CD14-positive monocyte (primary cell): Measurements from ENCODE around the gene TOR1B. TPM values are rescaled to one million over a fixed set of nuclear protein-coding genes. Genes with fewer than 3 reads are reported as not detected.

Source experiments
- DNase-seq, 3 donors: peaks; one replicate each; pipeline ENCODE4 v3.0.0-alpha.2; 2011 to 2022
- H2AFZ ChIP-seq: 2 replicates; pipeline ENCODE4 v1.6.0; 2012; ENCODE audit warnings: mild to moderate bottlenecking, low read depth, low read length, inconsistent platforms; ENCODE audit not compliant: insufficient read depth, poor library complexity, severe bottlenecking
- H3K27ac ChIP-seq, 2 donors: 1 replicate in 1 of 2; 2 replicates in 1 of 2; pipeline ENCODE4 v1.5.1; 2012 to 2013; ENCODE audit warnings: low read length in 2 of 2, control low read depth in 1 of 2, inconsistent platforms in 1 of 2, low read depth in 1 of 2, mild to moderate bottlenecking in 1 of 2
- H3K27me3 ChIP-seq, 2 donors: one replicate each; pipeline versions ENCODE4 v1.6.0 to v1.6.1; 2011 to 2013; ENCODE audit warnings: low read length in 2 of 2; ENCODE audit not compliant: control insufficient read depth in 2 of 2, insufficient read depth in 2 of 2
- H3K36me3 ChIP-seq, 2 donors: replicated peaks in 1 of 2; 1 replicate in 1 of 2; 2 replicates in 1 of 2; pipeline versions ENCODE4 v1.5.1 to v1.6.1; 2012 to 2013; ENCODE audit warnings: low read length in 2 of 2, control low read depth in 1 of 2, inconsistent platforms in 1 of 2, mild to moderate bottlenecking in 1 of 2; ENCODE audit not compliant: insufficient read depth in 2 of 2, control insufficient read depth in 1 of 2
- H3K4me1 ChIP-seq, 2 donors: 1 replicate in 1 of 2; 2 replicates in 1 of 2; pipeline versions ENCODE4 v1.5.1 to v1.6.1; 2012 to 2013; ENCODE audit warnings: low read length in 2 of 2, control low read depth in 1 of 2, inconsistent platforms in 1 of 2, mild to moderate bottlenecking in 1 of 2, moderate library complexity in 1 of 2; ENCODE audit not compliant: insufficient read depth in 2 of 2, control insufficient read depth in 1 of 2
- H3K4me2 ChIP-seq: replicated peaks from 2 replicates; pipeline ENCODE3; 2012; ENCODE audit warnings: low read length, moderate library complexity, mild to moderate bottlenecking; ENCODE audit not compliant: poor library complexity, severe bottlenecking; ENCODE audit errors: extremely low read depth
- H3K4me3 ChIP-seq, 3 experiments: fragments of 200-600 bp in 1 of 3; sonication (generic) in 1 of 3; replicated peaks in 1 of 3; 1 replicate in 2 of 3; 2 replicates in 1 of 3; pipeline ENCODE4 v1.5.1; 2011 to 2013; ENCODE audit warnings: low read length in 3 of 3, mild to moderate bottlenecking in 3 of 3, control low read depth in 2 of 3, low read depth in 2 of 3, inconsistent platforms in 1 of 3, moderate library complexity in 1 of 3
- H3K79me2 ChIP-seq: 2 replicates; pipeline ENCODE4 v1.6.0; 2012; ENCODE audit warnings: mild to moderate bottlenecking, control low read depth, inconsistent platforms, low read length, moderate library complexity; ENCODE audit not compliant: insufficient read depth
- H3K9ac ChIP-seq: 2 replicates; pipeline ENCODE4 v1.6.0; 2017; ENCODE audit warnings: low read length, mild to moderate bottlenecking; ENCODE audit not compliant: insufficient read depth, poor library complexity, severe bottlenecking
- H3K9me3 ChIP-seq, 2 donors: replicated peaks in 1 of 2; 1 replicate in 1 of 2; 2 replicates in 1 of 2; pipeline versions ENCODE4 v1.5.1 to v1.6.1; 2012 to 2013; ENCODE audit warnings: low read length in 2 of 2, control low read depth in 1 of 2; ENCODE audit not compliant: control insufficient read depth in 1 of 2, insufficient read depth in 1 of 2
- H4K20me1 ChIP-seq: 2 replicates; pipeline ENCODE4 v1.6.0; 2012; ENCODE audit warnings: mild to moderate bottlenecking, low read length, control low read depth, moderate library complexity; ENCODE audit not compliant: insufficient read depth
- H3K27ac Mint-ChIP-seq, 7 donors: one replicate each; pipeline ENCODE4 v1.8.0; 2020; ENCODE audit warnings: mild to moderate bottlenecking in 7 of 7, mixed read lengths in 7 of 7, moderate library complexity in 6 of 7, inconsistent platforms in 2 of 7
- H3K27me3 Mint-ChIP-seq, 3 donors: one replicate each; pipeline ENCODE4 v1.8.0; 2021 to 2022; ENCODE audit warnings: low read depth in 3 of 3, mild to moderate bottlenecking in 3 of 3, mixed read lengths in 3 of 3, moderate library complexity in 3 of 3, inconsistent platforms in 1 of 3
- H3K36me3 Mint-ChIP-seq, 2 donors: one replicate each; pipeline ENCODE4 v1.8.0; 2020; ENCODE audit warnings: mixed read lengths in 2 of 2, inconsistent platforms in 1 of 2, mild to moderate bottlenecking in 1 of 2
- H3K4me1 Mint-ChIP-seq: one replicate; pipeline ENCODE4 v1.8.0; 2020; ENCODE audit warnings: mild to moderate bottlenecking, mixed read lengths
- H3K4me3 Mint-ChIP-seq, 2 donors: one replicate each; pipeline ENCODE4 v1.8.0; 2020; ENCODE audit warnings: mild to moderate bottlenecking in 2 of 2, mixed read lengths in 2 of 2, moderate library complexity in 1 of 2
- H3K9me3 Mint-ChIP-seq, 7 donors: one replicate each; pipeline ENCODE4 v1.8.0; 2020 to 2022; ENCODE audit warnings: mixed read lengths in 7 of 7, mild to moderate bottlenecking in 6 of 7, moderate library complexity in 6 of 7, inconsistent platforms in 2 of 7
- WGBS: methylation state at CpG from one replicate; pipeline ENCODE4 v1.1.5; 2013; ENCODE audit warnings: missing lambda C conversion rate; ENCODE audit not compliant: insufficient coverage; 5-methylcytosine and 5-hydroxymethylcytosine counted together
- intact Hi-C, 2 donors: fragments of 100-400 bp; cut with micrococcal nuclease; formaldehyde crosslinking; loops; one replicate each; pipeline versions ENCODE4 v1.15.0 to v1.15.1; 2023
- polyA plus RNA-seq, 3 donors: library from polyadenylated mRNA; depleted of rRNA in 1 of 3; unstranded in 2 of 3; stranded (reverse) in 1 of 3; fragments of 300-500 nt in 2 of 3; fragments of >200 nt in 1 of 3; fragmentation: Illumina TruSeq in 2 of 3; gene quantifications; 1 replicate in 2 of 3; 2 replicates in 1 of 3; pipeline ENCODE4 v1.2.3, GENCODE V29; 2012 to 2021
- TF ChIP-seq, protein P1 (sequence below): fragments of 200-600 bp; IDR thresholded peaks from one replicate; pipeline ENCODE4 v1.8.0; 2022; ENCODE audit warnings: antibody characterized with exemption, mild to moderate bottlenecking

The TOR1B gene
- polyA plus RNA-seq, 3 donors, result 15.8 to 22.5 (median 18.0) TPM

- Histone ChIP-seq H3K4me1 (no peaks in the 10 kb centered on the region), H3K9me3 (no peaks in the 10 kb centered on the region), H3K27me3 (no peaks in the 10 kb centered on the region), H3K4me3 (no peak overlapping the region), H3K27ac (no peak overlapping the region), H3K79me2 (no peaks in the 10 kb centered on the region), H3K4me2 (no peak overlapping the region), H4K20me1 (no peaks in the 10 kb centered on the region), H2AFZ (no peak overlapping the region), H3K36me3 (peaks cover 59 to 87% of the 10 kb centered on the region in 2 donors), H3K9ac (no peak overlapping the region)
- peak overlapping the region in 1 of 7 donors; percentile 47 for H3K27ac Mint-ChIP-seq
- 80% methylated on average over 1 of the region's 4 CpGs for WGBS
- no peak overlapping the region for H3K4me3 Mint-ChIP-seq
- no peaks in the 10 kb centered on the region for H3K4me1 Mint-ChIP-seq
- H3K27me3 Mint-ChIP-seq, result peaks cover 0 to 2% (median 0%) of the 10 kb centered on the region in 3 donors
- intact Hi-C loops, result no loop called here
- no peak for DNase-seq
- H3K36me3 Mint-ChIP-seq, result peaks cover 87 to 91% of the 10 kb centered on the region in 2 donors
- H3K9me3 Mint-ChIP-seq, result peaks cover 0 to 3% (median 0%) of the 10 kb centered on the region in 7 donors
- TF ChIP-seq, protein P1, sequence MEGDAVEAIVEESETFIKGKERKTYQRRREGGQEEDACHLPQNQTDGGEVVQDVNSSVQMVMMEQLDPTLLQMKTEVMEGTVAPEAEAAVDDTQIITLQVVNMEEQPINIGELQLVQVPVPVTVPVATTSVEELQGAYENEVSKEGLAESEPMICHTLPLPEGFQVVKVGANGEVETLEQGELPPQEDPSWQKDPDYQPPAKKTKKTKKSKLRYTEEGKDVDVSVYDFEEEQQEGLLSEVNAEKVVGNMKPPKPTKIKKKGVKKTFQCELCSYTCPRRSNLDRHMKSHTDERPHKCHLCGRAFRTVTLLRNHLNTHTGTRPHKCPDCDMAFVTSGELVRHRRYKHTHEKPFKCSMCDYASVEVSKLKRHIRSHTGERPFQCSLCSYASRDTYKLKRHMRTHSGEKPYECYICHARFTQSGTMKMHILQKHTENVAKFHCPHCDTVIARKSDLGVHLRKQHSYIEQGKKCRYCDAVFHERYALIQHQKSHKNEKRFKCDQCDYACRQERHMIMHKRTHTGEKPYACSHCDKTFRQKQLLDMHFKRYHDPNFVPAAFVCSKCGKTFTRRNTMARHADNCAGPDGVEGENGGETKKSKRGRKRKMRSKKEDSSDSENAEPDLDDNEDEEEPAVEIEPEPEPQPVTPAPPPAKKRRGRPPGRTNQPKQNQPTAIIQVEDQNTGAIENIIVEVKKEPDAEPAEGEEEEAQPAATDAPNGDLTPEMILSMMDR, result no peak
Observed at GRCh38 chr9:129854588-129855110, 51.7 kb downstream of the TOR1B start.

GRCh38 chr9:129857207-129857606, 54.2 kb downstream of the TOR1B start:
- DNase-seq, result no peak
- H3K27me3 ChIP-seq, result no peaks in the 10 kb centered on the region
- Mint-ChIP-seq H3K27me3 (peaks cover 0 to 2% (median 0%) of the 10 kb centered on the region in 3 donors), H3K4me3 (no peak overlapping the region), H3K9me3 (peaks cover 0 to 2% (median 0%) of the 10 kb centered on the region in 7 donors), H3K4me1 (no peaks in the 10 kb centered on the region), H3K27ac (no peak overlapping the region), H3K36me3 (peaks cover 76 to 85% of the 10 kb centered on the region in 2 donors)
- no peaks in the 10 kb centered on the region for H3K4me1 ChIP-seq
- H3K9me3 ChIP-seq, result no peaks in the 10 kb centered on the region
- no peaks in the 10 kb centered on the region for H4K20me1 ChIP-seq
- 91% methylated on average over 4 of the region's 7 CpGs for WGBS
- peaks cover 59 to 84% of the 10 kb centered on the region in 2 donors for H3K36me3 ChIP-seq
- H3K4me3 ChIP-seq, result no peak overlapping the region
- no peaks in the 10 kb centered on the region for H3K79me2 ChIP-seq
- no peak overlapping the region for H3K27ac ChIP-seq
- intact Hi-C loops, result no loop called here
- no peak overlapping the region for H2AFZ ChIP-seq
- no peak overlapping the region for H3K9ac ChIP-seq
- TF ChIP-seq, protein P1, result no peak
- H3K4me2 ChIP-seq, result no peak overlapping the region
